GM19372 (cell line): Measurements from ENCODE around the gene HOOK1.
"Not testable (repeated sequence)": the region's sequence is repeated elsewhere in the genome, so short reads cannot be mapped to it uniquely, and the experiment has no call there.

ENCODE experiments used
- ATAC-seq: cut with Tn5 transposase; IDR thresholded peaks from one replicate; pipeline ENCODE4 v1.9.1; 2021; ENCODE audit warnings: mild to moderate bottlenecking, low read depth, moderate library complexity; ENCODE audit not compliant: unreplicated experiment

Gene HOOK1

DNA sequence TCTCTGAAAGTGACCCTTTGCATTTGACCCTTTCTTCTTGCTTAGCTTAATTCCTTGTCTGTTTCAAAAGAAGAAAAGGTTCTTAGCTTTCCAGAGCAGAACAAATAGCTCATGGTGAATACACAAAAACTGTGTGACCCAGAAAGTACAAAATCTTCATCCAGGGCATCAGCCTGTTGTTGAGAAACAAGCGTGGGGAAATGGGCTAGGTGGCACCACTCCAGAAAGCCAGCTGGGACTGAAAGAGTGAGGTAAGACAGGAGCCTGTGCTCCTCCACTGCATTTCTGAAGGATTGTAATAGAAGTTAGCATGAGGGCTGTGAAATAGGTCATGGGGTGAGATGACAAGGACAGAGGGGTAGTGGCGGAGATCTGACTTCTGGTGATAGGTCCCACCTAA is 66.0 kb downstream of the HOOK1 start:
- ATAC-seq, result no peak

DNA sequence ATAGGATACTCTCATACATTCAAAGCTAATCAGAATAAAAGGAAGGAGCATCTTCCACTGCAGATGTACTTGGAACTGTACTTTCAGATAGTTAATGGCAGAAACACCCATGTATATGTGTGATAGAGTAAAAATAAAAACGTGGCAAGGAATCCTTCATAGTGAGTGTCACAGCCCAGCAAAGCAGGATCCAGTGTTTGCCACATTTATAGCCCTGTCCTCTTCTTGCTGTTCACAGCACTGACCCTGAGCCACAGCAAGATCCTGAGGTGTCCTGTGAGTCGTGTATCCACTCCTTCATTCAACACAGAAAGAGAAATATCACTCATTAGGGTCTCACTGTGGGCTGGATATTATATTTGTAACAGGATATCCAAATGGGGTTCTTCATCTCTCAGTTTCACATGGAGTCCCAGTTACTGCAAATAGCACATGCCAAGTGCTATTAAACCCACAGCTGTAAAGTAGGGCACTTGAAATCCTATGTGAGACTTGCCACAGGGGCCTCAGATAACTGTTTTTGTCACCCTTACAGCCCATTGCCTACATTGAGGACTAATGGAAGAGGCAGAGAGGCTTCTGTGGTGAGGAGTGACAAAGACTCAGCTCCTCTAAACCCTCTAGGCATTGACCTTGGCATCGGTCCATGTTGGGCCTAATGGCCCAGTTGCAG is 70.5 kb downstream of the HOOK1 start:
- no peak for ATAC-seq

DNA sequence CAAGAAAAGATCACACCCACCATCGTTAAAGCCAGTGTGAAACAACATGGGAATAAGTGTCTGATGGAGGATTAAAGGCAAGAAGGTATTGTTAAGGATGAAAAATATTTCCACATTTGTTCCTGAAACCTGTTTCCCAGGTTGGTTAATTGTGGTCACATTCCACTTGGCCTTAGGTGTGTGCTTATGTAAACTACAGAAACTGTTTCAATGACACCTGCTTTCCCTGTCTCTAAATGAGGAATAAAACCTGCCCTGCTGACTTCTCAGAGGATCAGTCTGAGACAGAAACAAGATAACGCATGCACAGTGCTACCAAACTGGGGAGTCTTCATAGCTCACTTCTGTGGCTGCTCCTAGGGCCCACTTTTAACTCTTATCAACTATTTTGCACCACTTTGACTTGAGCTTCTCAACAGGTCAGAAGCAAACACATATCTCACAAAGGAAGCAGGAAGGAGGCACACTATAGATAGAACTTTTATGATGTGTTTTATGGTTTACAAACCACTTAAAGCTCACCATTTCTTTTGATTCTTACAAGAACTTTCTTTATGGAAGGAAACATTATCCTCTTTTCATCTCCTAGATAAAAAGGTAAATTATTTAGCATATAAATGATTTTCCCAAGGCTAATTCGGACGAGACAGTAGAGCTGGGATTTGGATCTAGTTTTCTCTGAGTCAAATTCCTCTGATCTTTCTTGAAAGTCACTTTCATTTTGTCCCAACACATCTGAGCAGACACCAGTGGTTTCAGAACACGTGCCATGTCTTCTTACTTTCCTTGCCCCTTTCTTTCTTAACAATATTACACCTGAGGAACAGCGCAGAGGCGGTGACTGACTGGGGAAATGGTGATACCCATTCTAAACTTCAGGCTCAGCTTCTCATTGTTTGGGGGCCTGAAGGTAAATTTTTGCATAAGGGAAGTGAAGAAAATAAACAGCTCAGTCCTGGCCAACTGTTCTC is 78.4 kb downstream of the HOOK1 start:
- ATAC-seq, result no peak

DNA sequence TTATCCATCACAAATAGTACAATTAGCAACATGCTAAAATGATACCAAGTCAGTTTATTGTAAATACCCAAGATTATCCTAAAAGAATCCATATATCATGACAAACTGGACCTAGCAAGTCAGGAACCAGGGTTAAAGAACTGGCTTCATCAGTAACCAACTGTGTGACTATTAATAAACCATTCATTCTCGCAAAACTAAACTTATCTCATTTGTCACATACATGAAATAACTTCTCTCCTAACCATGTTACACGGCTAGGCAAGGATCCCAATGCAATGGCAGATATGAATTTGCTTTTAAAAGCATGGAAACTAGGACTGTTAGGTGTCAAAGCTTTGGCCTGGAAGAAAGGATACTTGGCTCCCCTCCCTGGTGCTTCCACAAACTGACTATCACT is 82.4 kb downstream of the HOOK1 start:
- no peak for ATAC-seq

DNA sequence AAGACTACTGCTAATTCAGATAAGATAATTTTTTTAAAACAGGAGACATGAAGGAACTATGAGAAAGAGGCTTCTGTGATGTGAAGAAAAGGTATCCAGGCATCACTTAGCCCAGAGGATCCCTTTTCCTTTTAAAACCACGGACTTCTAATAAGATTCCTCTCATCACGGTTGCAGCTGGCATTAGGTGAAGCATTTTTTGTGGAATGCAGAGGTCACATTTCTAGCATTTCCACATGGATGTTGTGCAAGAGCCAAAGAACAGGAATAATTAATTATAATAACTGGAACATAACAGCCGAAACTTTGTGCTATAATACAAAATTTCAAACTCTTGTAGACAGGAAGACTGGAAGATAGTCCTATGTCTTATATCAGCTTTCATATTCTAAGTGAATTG is 84.2 kb downstream of the HOOK1 start:
- ATAC-seq, result no peak

DNA sequence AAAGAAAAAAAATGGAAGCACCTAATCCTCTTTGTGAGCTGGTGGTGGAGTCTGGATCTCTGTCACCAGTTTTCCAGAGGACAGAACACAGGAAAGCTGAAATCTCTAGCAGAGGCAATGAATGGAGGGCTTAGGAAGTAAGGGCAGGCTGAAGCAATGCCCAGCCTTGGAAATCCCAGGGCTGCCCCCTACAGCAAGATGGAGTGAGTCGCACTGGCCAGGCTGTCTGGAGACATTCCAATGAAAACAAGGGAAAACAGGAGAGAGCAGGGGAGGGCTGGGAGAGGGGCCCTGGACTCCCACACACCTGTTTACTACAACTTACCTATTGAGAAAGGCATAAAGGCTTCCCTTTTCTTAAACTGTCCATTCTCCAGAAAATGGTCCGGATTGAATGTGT is 85.9 kb downstream of the HOOK1 start:
- ATAC-seq, result no peak

DNA sequence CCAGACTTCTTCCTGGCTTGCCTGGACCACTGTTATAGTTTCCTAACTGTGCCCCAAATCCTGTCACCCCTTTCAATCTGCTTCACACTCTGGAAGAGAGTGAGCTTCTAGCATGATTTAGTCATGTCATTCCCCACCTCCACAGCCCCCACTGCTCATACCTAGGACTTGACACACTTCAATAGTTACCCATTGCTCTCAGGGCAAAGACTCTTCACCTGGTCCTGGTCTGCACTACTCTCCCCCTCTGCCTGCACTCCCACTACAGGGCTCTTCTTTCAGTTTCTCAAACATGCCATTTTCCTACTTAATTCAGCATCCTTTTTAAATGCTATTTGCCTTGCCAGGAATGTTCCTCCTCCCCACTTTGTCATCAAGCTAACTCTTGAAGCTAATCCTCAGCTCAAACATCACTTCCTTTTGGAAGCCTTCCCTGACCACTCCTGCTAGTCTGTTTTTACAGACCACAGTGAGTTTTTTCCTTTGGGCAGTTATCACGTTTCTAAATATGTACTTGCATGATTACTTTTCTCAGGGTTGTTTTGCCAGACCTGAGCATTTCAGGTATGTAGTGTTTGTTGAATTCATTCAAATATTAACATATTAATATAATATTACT is 87.1 kb downstream of the HOOK1 start:
- no peak for ATAC-seq

DNA sequence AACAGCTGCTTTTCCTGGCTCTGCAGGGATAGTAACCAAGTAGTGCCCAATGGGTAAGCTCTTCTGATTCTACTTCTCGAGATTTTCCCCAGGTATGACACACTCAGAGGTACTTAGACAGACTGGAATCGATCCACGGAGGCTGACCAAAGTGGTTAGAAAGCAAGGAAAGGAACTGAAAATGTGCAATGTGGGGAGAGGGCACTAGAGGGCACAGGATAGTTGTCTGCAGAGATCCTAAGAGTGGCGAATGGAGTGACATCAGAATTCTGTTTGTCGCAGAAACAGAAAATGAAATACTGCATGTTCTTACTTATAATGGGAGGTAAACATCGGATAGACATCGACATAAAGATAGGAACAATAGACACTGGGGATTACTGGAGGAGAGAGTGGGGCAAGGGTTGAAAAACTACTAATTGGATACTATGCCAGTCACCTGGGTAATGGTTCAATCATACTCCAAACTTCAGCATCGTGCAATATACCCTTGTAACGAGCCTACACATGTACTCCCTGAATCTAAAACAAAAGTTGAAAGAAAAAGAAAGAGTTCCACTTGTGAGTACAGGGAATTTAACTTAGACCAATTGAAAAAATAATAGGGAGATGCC is 88.5 kb downstream of the HOOK1 start:
- no peak for ATAC-seq

DNA sequence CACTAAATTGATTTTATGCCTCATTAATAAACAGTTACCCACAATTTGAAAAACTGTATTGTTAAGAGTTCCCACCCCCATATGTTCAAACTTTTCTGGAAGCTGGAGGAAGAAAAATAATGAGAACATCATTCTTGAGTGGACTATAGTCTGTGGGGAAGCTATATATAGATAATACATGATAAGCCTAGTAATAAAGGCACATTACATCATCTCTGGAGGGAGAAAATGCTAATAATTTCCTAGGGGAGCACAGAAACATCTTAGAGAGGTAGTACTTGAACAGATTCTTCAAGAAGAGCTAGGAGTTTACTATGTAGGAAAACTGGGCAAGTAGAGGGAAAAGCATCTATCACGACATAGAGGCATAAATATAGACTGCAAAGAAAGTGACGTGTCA is 92.2 kb downstream of the HOOK1 start:
- no peak for ATAC-seq

DNA sequence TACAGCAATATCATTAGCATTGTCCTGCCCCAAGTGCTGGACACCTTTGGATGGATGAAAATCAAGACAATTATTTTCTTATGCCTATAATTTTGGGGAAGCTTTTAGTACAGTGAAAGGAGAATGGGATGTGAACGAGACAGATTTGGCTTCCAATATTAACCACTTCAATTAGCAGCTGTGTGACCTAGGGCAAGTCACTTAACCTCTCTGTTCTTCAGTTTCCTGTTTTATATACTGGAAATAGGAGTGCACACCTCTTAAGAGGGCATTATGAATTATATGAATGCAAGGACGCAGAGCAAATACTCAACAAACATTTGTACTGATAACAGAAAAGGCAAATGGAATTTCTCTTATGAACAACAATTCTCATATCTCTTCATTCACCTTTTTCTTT is 93.3 kb downstream of the HOOK1 start:
- no peak for ATAC-seq

DNA sequence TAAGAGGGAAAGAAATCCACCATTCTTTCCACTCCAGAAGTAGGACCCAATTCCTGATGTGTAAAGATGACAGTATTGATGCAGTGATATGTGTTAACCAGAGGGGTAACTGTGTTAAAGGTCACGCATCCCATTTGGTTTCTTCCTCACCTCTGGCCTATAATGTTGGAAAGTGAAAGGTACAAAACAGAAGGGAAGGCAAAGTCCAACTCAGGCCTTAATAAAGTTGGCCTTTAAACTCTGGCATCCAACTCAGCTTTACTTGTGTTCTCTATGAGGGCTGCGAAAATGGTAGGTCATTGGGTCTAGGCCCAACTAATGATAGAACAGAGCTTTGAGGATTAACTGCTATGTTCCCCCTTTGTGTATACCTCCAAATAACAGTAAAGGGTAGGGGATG is 93.9 kb downstream of the HOOK1 start:
- no peak for ATAC-seq

DNA sequence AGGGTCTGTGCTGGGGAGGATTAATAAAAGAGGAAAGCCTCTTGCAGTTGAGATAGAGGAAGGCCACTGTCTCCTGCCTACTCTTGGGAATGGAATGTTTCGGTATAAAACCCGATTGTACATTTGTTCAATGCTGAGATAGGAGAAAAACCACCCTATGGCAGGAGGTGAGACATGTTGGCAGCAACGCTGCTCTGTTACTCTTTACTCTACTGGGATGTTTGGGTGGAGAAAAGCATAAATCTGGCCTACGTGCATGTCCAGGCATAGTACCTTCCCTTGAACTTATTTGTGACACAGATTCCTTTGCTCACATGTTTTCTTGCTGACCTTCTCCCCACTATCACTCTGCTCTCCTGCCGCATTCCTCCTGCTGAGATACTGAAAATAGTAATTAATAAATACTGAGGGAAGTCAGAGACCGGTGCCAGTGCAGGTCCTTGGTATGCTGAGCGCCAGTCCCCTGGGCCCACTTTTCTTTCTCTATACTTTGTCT is 100.1 kb downstream of the HOOK1 start:
- not testable (repeated sequence) for ATAC-seq

DNA sequence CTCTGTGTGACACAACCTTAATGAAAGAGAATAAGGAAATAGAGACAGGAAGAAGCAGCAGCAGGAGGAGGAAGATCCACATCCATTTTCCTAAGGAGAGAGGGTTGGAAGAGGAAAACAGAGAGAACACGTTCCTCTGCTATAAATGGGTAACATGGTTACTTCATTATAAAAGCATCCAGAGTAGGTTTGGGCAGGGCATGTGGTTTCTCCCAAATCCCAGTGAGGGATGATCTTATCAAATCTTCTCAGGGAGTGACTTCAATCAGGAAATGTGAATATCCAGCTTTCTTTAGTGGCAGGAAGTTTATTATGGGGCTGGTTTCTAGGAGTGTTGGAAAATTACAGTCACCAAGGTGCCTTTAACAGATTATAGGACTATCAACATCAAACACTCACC is 100.8 kb downstream of the HOOK1 start:
- no peak for ATAC-seq

DNA sequence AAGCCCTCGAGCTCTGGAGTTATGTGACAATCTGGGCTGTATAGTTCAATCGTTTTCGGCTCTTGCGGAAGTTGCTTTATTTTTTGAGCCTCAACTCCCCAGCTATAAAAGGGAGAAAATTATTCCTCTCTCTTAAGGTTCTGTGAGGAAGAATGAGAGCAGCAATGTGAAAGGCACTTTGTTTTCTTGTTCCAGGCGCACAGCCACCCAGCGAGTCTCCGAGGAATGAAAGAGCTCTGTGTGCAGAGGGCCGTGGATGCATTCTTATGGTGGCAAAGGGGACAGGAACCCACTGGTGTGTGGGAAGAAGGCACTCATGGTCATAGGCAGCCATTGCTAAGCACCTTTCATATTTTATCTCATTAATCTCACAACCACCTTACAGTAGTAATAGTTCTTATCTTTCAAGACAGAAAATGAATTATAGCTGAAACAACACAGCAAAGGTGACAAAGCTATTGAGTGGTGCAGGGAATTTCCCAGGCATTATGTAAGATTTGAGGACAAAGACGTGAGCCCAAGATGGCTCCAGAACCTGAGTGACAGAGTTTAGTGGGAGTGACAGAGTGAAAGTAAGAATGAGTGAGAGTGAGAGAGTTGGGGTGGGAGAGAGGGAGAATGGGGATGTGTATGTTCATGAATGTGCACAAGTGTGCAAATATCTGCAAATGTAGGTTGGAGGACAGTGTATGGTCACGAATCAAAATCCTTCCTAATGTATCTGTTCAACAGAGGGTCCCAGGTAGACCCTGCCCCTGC is 102.5 kb downstream of the HOOK1 start:
- no peak for ATAC-seq

DNA sequence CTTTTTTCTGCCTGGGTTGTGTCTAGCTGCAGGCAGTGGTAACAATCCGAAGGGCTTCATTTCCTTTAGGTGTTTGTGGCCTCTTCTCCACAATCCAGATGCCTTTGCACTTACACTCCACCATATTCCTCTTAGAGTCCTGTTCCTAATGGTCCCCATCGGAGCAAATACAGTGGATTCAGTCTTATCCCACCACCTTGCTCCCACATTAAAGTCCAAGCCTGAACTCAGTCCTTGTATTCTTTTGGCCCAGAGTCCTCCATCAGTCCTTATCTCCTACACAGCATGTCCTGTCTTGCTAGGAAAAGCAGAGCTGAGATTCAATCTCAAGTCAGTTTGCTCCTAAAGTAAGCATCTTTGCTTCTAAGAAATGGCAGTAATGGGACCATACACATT is 103.0 kb downstream of the HOOK1 start:
- ATAC-seq, result no peak

DNA sequence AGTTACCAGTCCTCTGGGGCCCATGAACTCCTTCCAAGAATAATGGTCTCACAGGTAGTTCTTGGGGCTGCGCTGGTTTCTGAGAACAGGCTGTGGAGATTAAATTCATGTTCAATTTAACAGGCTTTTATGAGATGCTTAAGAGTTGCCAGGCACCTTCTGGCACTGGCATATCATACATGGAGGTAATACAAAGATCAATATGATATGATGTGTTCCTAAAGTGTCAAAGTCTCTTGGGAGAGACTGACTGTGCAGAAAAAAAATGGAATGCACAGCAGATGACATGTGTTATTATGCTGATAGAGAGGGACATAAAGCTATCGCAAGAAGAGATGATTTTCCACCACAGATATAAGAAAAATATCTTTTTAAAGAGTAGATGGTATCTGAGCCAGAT is 105.0 kb downstream of the HOOK1 start:
- ATAC-seq, result no peak

DNA sequence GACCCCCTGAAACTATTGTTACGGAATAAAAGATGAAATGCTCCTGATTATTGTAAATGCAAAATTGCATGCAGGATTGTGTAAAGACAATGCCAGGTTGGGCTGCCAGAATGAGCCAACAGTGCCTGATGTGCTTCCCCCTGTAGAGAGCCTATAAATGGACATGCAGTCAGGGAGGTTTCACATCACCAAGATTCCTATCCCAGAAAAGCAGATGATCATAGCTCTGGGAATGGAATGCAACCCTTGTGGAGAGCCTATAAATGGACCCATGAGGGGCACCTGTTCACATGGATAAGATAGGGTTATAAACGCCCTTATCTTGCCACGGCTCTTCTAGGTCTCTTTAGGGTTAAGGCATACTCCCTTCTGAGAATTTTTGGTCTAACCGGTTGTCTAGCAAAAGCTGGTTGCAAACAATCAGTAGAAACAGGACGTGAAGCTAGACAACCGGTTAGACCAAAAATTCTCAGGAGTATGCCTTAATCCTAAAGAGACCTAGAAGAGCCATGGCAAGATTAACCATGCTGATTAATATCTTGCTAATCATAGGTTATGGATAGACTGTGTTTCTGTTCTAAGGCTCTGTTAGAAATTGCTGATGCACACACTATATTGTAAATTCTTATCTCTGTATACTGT is 106.6 kb downstream of the HOOK1 start:
- not testable (repeated sequence) for ATAC-seq

DNA sequence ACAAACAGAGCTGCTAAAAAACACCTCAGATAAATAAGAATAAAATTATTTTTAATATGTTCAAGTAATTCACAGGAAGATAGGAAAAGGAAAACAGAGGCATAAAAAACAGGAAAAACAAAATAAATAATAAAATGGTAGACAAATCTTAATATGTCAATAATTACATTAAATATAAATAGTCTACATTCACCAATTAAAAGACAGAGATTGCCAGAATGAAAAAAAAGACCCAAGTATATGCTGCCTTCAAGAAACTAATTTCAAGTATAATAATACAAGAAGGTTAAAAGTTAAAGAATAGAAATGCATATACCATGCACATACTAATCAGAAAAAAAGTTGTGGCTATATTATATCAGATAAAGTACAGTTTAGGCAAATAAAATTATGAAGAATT is 109.9 kb downstream of the HOOK1 start:
- no peak for ATAC-seq
